Ishikawa (cell line): Measurements from ENCODE around the gene TENM3.

ENCODE experiments used
- CEBPB ChIP-seq: IDR thresholded peaks from 2 replicates; pipeline ENCODE4 v1.6.1; 2012
- CREB1 ChIP-seq: IDR thresholded peaks from 2 replicates; pipeline ENCODE4 v1.6.1; 2012; ENCODE audit warnings: low read depth
- EGR1 ChIP-seq: IDR thresholded peaks from 2 replicates; pipeline ENCODE4 v1.6.1; 2012
- EP300 ChIP-seq: IDR thresholded peaks from 2 replicates; pipeline ENCODE4 v1.6.1; 2012; ENCODE audit warnings: borderline replicate concordance
- FOXM1 ChIP-seq: IDR thresholded peaks from 2 replicates; pipeline ENCODE4 v1.6.1; 2012; ENCODE audit warnings: low read depth, borderline replicate concordance
- MAX ChIP-seq: IDR thresholded peaks from 2 replicates; pipeline ENCODE4 v1.6.1; 2012
- NFIC ChIP-seq: IDR thresholded peaks from 2 replicates; pipeline ENCODE4 v1.6.1; 2012
- RAD21 ChIP-seq: IDR thresholded peaks from 2 replicates; pipeline ENCODE4 v1.6.1; 2012; ENCODE audit warnings: low read depth
- REST ChIP-seq: IDR thresholded peaks from 2 replicates; pipeline ENCODE4 v1.6.1; 2012; ENCODE audit warnings: low read depth, mild to moderate bottlenecking
- TAF1 ChIP-seq: IDR thresholded peaks from 2 replicates; pipeline ENCODE4 v1.6.1; 2012; ENCODE audit warnings: low read depth, mild to moderate bottlenecking
- TCF12 ChIP-seq: IDR thresholded peaks from 2 replicates; pipeline ENCODE4 v1.6.1; 2012; ENCODE audit warnings: low read depth
- TEAD4 ChIP-seq: IDR thresholded peaks from 2 replicates; pipeline ENCODE4 v1.6.1; 2012
- USF1 ChIP-seq: IDR thresholded peaks from 2 replicates; pipeline ENCODE4 v1.6.1; 2012
- YY1 ChIP-seq: IDR thresholded peaks from 2 replicates; pipeline ENCODE4 v1.6.1; 2012; ENCODE audit warnings: low read depth
- ZBTB7A ChIP-seq: IDR thresholded peaks from 2 replicates; pipeline ENCODE4 v1.6.1; 2012; ENCODE audit warnings: low read depth

Gene TENM3

DNA sequence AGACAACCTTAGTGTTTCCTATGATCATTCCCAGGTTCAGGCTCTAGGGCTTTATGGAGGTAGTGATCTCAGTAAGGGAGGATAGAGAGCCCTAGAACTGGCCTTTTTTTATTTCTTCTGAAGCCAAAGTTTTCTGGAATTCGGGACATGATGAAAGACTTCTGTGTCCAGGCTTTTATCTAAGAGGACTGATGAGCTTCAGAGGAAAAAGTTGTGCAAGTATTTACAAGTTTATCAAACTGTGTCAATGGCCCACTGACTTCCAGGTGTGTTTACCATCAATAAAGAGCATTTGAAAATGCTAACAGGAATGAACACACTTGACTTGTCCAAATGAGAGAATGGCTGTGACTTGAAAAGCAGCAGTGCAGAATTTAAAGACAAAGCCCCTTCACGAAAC is 419.3 kb downstream of the TENM3 start:
- TF ChIP-seq TCF12 (no peak), TAF1 (no peak), CREB1 (no peak), TEAD4 (no peak), YY1 (no peak)

DNA sequence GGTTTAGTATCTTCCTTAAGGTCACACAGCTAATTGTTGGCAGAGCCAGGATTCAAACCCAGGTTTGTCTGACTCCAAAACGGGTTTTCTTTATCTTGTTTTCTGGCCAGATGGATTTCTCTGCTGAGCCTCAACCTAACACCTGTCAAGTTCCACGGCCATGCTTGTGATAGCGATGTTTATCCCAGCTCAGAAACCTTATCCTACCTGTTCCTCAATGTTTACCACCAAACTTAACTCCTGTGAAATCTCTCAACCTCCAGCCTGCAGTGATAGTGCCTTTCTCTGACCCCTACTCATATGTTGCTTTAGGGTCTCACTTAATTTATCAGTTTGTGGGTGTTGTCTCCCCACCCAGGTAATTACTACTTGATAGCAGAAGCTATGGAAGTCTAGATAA is 428.0 kb downstream of the TENM3 start:
- TF ChIP-seq FOXM1 (no peak), ZBTB7A (no peak), MAX (no peak), USF1 (no peak), EGR1 (no peak)

- TF ChIP-seq ZBTB7A (no peak), TAF1 (no peak), CEBPB (no peak)
These were observed 428.5 kb downstream of the TENM3 start for GRCh38 chr4:182671749-182672148.

DNA sequence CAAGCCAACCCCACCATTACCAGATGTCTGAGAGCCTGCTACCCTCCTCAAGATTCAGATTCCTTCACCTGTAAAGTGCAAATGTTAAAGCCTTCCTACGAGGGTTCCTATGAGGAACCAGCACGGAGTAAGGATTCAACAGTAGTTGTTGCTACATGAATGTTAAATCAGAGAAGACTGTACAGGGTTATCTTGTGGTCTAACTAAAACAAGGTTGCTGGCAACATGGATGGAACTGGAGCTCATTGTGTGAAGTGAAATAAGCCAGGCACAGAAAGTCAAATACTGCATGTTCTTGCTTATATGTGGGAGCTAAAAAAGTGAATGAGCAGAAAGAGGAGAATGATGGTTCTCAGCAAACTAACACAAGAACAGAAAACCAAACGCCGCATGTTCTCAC is 435.4 kb downstream of the TENM3 start:
- TF ChIP-seq CEBPB = no peak
- TF ChIP-seq TAF1 = no peak
- no peak for TF ChIP-seq NFIC
- TF ChIP-seq RAD21 = no peak
- TF ChIP-seq TCF12 = no peak
- no peak for TF ChIP-seq TEAD4

- TF ChIP-seq EGR1 (no peak), TAF1 (no peak), YY1 (no peak), USF1 (no peak), TEAD4 (no peak), EP300 (no peak), NFIC (no peak), MAX (no peak), FOXM1 (no peak), RAD21 (no peak), CEBPB (no peak), CREB1 (no peak), REST (no peak)
These were observed 436.3 kb downstream of the TENM3 start for GRCh38 chr4:182679533-182679932.

GRCh38 chr4:182680234-182680653 is 437.0 kb downstream of the TENM3 start:
- TF ChIP-seq EP300 (no peak), TEAD4 (no peak), MAX (no peak), NFIC (no peak), REST (no peak), FOXM1 (no peak), CREB1 (no peak), USF1 (no peak)

DNA sequence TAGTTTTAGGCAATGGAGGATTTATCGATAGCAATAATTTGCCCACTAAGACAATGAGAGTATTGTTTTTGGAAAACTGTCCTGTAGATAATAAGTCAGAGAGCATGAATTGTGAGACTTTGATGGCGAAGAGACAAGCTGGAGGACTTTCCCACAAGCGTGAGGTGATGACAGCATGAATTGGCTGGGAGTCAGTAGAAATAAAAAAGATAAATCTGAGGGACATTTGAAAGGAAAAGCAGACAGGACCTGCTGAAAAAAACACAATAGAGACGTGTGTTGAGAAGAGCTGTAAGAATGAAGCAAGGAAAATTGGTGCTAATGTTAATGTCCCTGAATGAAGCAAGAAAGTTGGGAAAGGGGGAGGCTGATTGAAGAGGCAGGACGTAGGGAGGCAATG is 440.5 kb downstream of the TENM3 start:
- TF ChIP-seq USF1 (no peak), EGR1 (no peak), RAD21 (no peak), REST (no peak), TCF12 (no peak), MAX (no peak), CREB1 (no peak), ZBTB7A (no peak), CEBPB (no peak), TEAD4 (no peak), TAF1 (no peak), YY1 (no peak), EP300 (no peak), NFIC (no peak), FOXM1 (no peak)
